Ovary (tissue), 3 donors: ENCODE results near the gene HLA-B.

Experiments used
- CTCF ChIP-seq, 3 donors: fragments of 450-650 bp in 2 of 3; fragments of 200-600 bp in 1 of 3; IDR thresholded peaks; one replicate each; pipeline versions ENCODE4 v1.5.1 to v1.8.0; 2016 to 2022; ENCODE audit warnings: antibody characterized with exemption in 3 of 3, mild to moderate bottlenecking in 1 of 3
- POLR2A ChIP-seq: fragments of 450-650 bp; IDR thresholded peaks from one replicate; pipeline ENCODE4 v1.6.1; 2017; ENCODE audit warnings: antibody characterized with exemption, mild to moderate bottlenecking, moderate library complexity
- donor health status: DM: no; HTN: no; CAD: no.

DNA sequence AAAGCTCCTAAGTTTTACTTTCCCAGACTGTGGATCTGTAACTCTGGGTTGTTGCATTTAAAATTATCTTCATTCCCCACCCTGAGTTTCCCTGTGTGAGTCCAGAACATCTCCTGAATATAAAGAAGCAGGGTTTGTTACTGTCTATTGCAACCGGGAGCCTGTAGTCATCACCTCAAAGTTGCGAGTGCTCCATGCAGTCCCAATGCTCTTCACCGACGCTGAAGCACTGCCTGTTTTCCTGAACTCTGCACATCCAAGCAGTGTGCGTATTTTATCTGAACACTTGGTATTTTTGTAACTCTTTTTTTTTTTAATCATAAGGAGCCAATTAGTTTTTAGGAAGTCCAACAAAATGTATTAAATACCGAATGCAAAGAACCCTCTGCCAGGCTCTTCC, 907 bp upstream of the HLA-B start:
- TF ChIP-seq CTCF (IDR thresholded peaks at IDR 0.05), result no peak
- no peak for TF ChIP-seq POLR2A
